H1 (cell line): Measurements from ENCODE around the gene ZNF487. TPM values are rescaled to one million over a fixed set of nuclear protein-coding genes. Genes with fewer than 3 reads are reported as not detected.

Experiments
- CTCF ChIA-PET: fragments of 300-600 bp; sonication (Branson Sonifier 250); formaldehyde crosslinking; loops from one replicate; lab custom pipeline; 2021; ENCODE audit not compliant: partially characterized antibody; lab: Charles Lee
- POLR2A ChIA-PET: fragments of 300-600 bp; sonication (Branson Sonifier 250); formaldehyde crosslinking; loops from one replicate; lab custom pipeline; 2021; ENCODE audit warnings: inconsistent platforms; ENCODE audit not compliant: partially characterized antibody; lab: Charles Lee
- DNase-seq, 2 experiments: peaks; one replicate each; pipeline versions ENCODE4 v3.0.0 to v3.0.0-alpha.2; 2010 to 2022; ENCODE audit warnings: low spot score in 2 of 2, low read depth in 1 of 2, mixed read lengths in 1 of 2
- FAIRE-seq: peaks from 2 replicates; lab custom pipeline; 2011; peaks lifted over from hg19 to GRCh38; lab: Jason Lieb, UNC
- H2AFZ ChIP-seq: 2 replicates; pipeline ENCODE4 v1.8.1; 2012; ENCODE audit warnings: low read length, inconsistent platforms
- H2AK5ac ChIP-seq: 2 replicates; pipeline ENCODE4 v1.6.1; 2013; ENCODE audit warnings: low read depth, low read length
- H2BK120ac ChIP-seq: replicated peaks from 2 replicates; pipeline ENCODE3; 2013; ENCODE audit warnings: low read depth, low read length, inconsistent platforms
- H2BK12ac ChIP-seq: 2 replicates; pipeline ENCODE4 v1.6.1; 2013; ENCODE audit warnings: low read depth, low read length
- H2BK15ac ChIP-seq: 2 replicates; pipeline ENCODE4 v1.6.1; 2013; ENCODE audit warnings: low read length
- H2BK20ac ChIP-seq: 2 replicates; pipeline ENCODE4 v1.6.1; 2013; ENCODE audit warnings: low read length
- H2BK5ac ChIP-seq: 2 replicates; pipeline ENCODE4 v1.6.1; 2013; ENCODE audit warnings: low read depth, low read length
- H3K14ac ChIP-seq: 2 replicates; pipeline ENCODE4 v1.6.1; 2013; ENCODE audit warnings: inconsistent platforms; ENCODE audit not compliant: insufficient read length
- H3K18ac ChIP-seq: 2 replicates; pipeline ENCODE4 v1.6.1; 2013; ENCODE audit warnings: low read length; ENCODE audit errors: extremely low read depth
- H3K23ac ChIP-seq: 2 replicates; pipeline ENCODE4 v1.6.1; 2013; ENCODE audit warnings: inconsistent platforms; ENCODE audit not compliant: insufficient read length
- H3K23me2 ChIP-seq: 2 replicates; pipeline ENCODE4 v1.6.1; 2013; ENCODE audit warnings: low read depth, low read length
- H3K27ac ChIP-seq: 2 replicates; pipeline ENCODE4 v1.6.1; 2011; ENCODE audit warnings: low read depth, low read length, inconsistent platforms
- H3K27me3 ChIP-seq, 4 experiments: replicated peaks in 1 of 4; 1 replicate in 1 of 4; 2 replicates in 3 of 4; pipeline versions ENCODE4 v1.6.1 to v1.8.1; 2011 to 2013; ENCODE audit warnings: low read length in 3 of 4, mild to moderate bottlenecking in 3 of 4, inconsistent platforms in 2 of 4, mixed read lengths in 2 of 4, moderate library complexity in 1 of 4; ENCODE audit not compliant: control insufficient read depth in 3 of 4, insufficient read depth in 3 of 4; ENCODE audit errors: extremely low read depth in 1 of 4
- H3K36me3 ChIP-seq, 4 experiments: 2 replicates each; pipeline versions ENCODE4 v1.6.1 to v1.8.1; 2011 to 2013; ENCODE audit warnings: mild to moderate bottlenecking in 4 of 4, low read length in 3 of 4, moderate library complexity in 2 of 4, control low read depth in 1 of 4, inconsistent platforms in 1 of 4; ENCODE audit not compliant: insufficient read depth in 4 of 4, control insufficient read depth in 2 of 4
- H3K4ac ChIP-seq: replicated peaks from 2 replicates; pipeline ENCODE3; 2013; ENCODE audit warnings: low read length, low read depth, mixed read lengths, inconsistent platforms; ENCODE audit not compliant: insufficient read length
- H3K4me1 ChIP-seq, 4 experiments: replicated peaks in 1 of 4; 1 replicate in 1 of 4; 2 replicates in 3 of 4; pipeline versions ENCODE4 v1.6.1 to v1.8.1; 2011 to 2013; ENCODE audit warnings: low read length in 3 of 4, inconsistent platforms in 2 of 4, mixed read lengths in 1 of 4; ENCODE audit not compliant: insufficient read depth in 4 of 4, control insufficient read depth in 3 of 4
- H3K4me2 ChIP-seq, 2 experiments: 2 replicates each; pipeline versions ENCODE4 v1.6.1 to v1.8.1; 2011 to 2013; ENCODE audit warnings: low read depth in 2 of 2, low read length in 2 of 2, control low read depth in 1 of 2, inconsistent platforms in 1 of 2, mild to moderate bottlenecking in 1 of 2; ENCODE audit not compliant: insufficient read depth in 1 of 2
- H3K4me3 ChIP-seq, 4 experiments: fragments of 200-600, 300-600 bp in 1 of 4; sonication (generic), shearing (Covaris generic), sonication (Bioruptor Twin) in 1 of 4; 2 replicates each; pipeline versions ENCODE4 v1.5.1 to v1.8.1; 2011 to 2016; ENCODE audit warnings: low read length in 4 of 4, low read depth in 3 of 4, control low read depth in 2 of 4, inconsistent platforms in 2 of 4, mild to moderate bottlenecking in 2 of 4, mixed read lengths in 1 of 4, moderate library complexity in 1 of 4; ENCODE audit not compliant: insufficient read depth in 2 of 4; ENCODE audit errors: extremely low read depth in 1 of 4
- H3K56ac ChIP-seq: replicated peaks from 2 replicates; pipeline ENCODE3; 2013; ENCODE audit warnings: low read depth, mild to moderate bottlenecking, mixed read lengths, low read length, inconsistent platforms; ENCODE audit not compliant: insufficient read length
- H3K79me1 ChIP-seq: 2 replicates; pipeline ENCODE4 v1.6.1; 2013; ENCODE audit warnings: low read depth, low read length, control low read depth
- H3K79me2 ChIP-seq, 2 experiments: 2 replicates each; pipeline versions ENCODE4 v1.6.1 to v1.8.1; 2012 to 2013; ENCODE audit warnings: low read length in 2 of 2, mild to moderate bottlenecking in 2 of 2, inconsistent platforms in 1 of 2; ENCODE audit not compliant: insufficient read depth in 2 of 2, control insufficient read depth in 1 of 2
- H3K9ac ChIP-seq, 4 experiments: replicated peaks in 1 of 4; 1 replicate in 1 of 4; 2 replicates in 3 of 4; pipeline versions ENCODE4 v1.6.1 to v1.8.1; 2011 to 2013; ENCODE audit warnings: low read depth in 3 of 4, low read length in 3 of 4, control low read depth in 2 of 4, mild to moderate bottlenecking in 2 of 4, moderate library complexity in 2 of 4, inconsistent platforms in 1 of 4; ENCODE audit errors: extremely low read depth in 1 of 4
- H3K9me3 ChIP-seq, 2 experiments: 2 replicates each; pipeline versions ENCODE4 v1.6.1 to v1.8.1; 2012 to 2013; ENCODE audit warnings: mild to moderate bottlenecking in 2 of 2, moderate library complexity in 2 of 2, control low read depth in 1 of 2, inconsistent platforms in 1 of 2, low read depth in 1 of 2, low read length in 1 of 2, mixed read lengths in 1 of 2; ENCODE audit not compliant: insufficient read depth in 2 of 2
- H4K20me1 ChIP-seq, 2 experiments: replicated peaks in 1 of 2; 2 replicates each; pipeline versions ENCODE3 to v1.8.1; 2011 to 2013; ENCODE audit warnings: inconsistent platforms in 2 of 2, low read length in 2 of 2, mild to moderate bottlenecking in 1 of 2; ENCODE audit not compliant: insufficient read depth in 2 of 2, control insufficient read depth in 1 of 2
- H4K5ac ChIP-seq: 2 replicates; pipeline ENCODE4 v1.6.1; 2013; ENCODE audit warnings: low read length, low read depth, mixed read lengths, inconsistent platforms; ENCODE audit not compliant: insufficient read length
- H4K8ac ChIP-seq: 2 replicates; pipeline ENCODE4 v1.8.0; 2013; ENCODE audit warnings: mild to moderate bottlenecking, moderate library complexity, low read length, inconsistent platforms; ENCODE audit not compliant: insufficient read depth; ENCODE audit errors: extremely low read depth
- H4K91ac ChIP-seq: replicated peaks from 2 replicates; pipeline ENCODE3; 2013; ENCODE audit warnings: low read length, mixed read lengths, inconsistent platforms; ENCODE audit not compliant: insufficient read length
- ASH2L ChIP-seq: fragments of 200-600, 300-600 bp; sonication (generic); IDR thresholded peaks from one replicate; pipeline ENCODE4 v1.7.1; 2017; ENCODE audit warnings: low read length
- CBX5 ChIP-seq: fragments of 300-800, 300-1000 bp; sonication (generic); IDR thresholded peaks from 2 replicates; pipeline ENCODE4 v1.7.1; 2016; ENCODE audit warnings: antibody characterized with exemption, low read length, low read depth
- HDAC2 ChIP-seq, 2 experiments: fragments of 300-600 bp in 1 of 2; sonication (generic) in 1 of 2; IDR thresholded peaks; 2 replicates each; pipeline ENCODE4 v1.6.1; 2011 to 2012; ENCODE audit warnings: low read depth in 2 of 2, low read length in 2 of 2, mild to moderate bottlenecking in 2 of 2, moderate library complexity in 2 of 2, borderline replicate concordance in 1 of 2, inconsistent platforms in 1 of 2
- SIN3A ChIP-seq, 2 experiments: IDR thresholded peaks in 1 of 2; conservative IDR thresholded peaks in 1 of 2; 2 replicates each; pipeline ENCODE4 v1.6.1; 2011 to 2012; ENCODE audit warnings: low read length in 2 of 2, improper control_type of control experiment in 1 of 2, low read depth in 1 of 2, mild to moderate bottlenecking in 1 of 2
- WGBS, 2 experiments: shearing (Covaris generic) in 1 of 2; methylation state at CpG; one replicate each; pipeline versions ENCODE4 v1.1.6 to v1.1.7; 2013 to 2015; ENCODE audit warnings: low lambda C conversion rate in 2 of 2, mixed read lengths in 2 of 2, inconsistent platforms in 1 of 2, low coverage in 1 of 2, missing lambda C conversion rate in 1 of 2; ENCODE audit not compliant: insufficient replicate concordance in 2 of 2, insufficient coverage in 1 of 2, insufficient read length in 1 of 2; ENCODE audit errors: extremely low coverage in 1 of 2, missing lambda C conversion rate in 1 of 2; 5-methylcytosine and 5-hydroxymethylcytosine counted together
- polyA plus RNA-seq, 7 experiments: library from polyadenylated mRNA; depleted of rRNA in 3 of 7; stranded (reverse) in 5 of 7; unstranded in 2 of 7; fragments of >200 nt in 5 of 7; fragments of 200-250 nt in 2 of 7; gene quantifications; 1 replicate in 5 of 7; 2 replicates in 1 of 7; 4 replicates in 1 of 7; pipeline versions ENCODE4 v1.2.1 to v1.2.3, GENCODE V29; 2011 to 2013; ENCODE audit warnings: missing spikeins in 2 of 7, mixed read lengths in 2 of 7
- total RNA-seq: library from RNA; stranded (reverse); fragmentation: NEBNext Ultra II Directional; extraction: Animal tissue kit (Norgen Biotek cat#: 25700); gene quantifications from 2 replicates; pipeline ENCODE4 v1.2.1, GENCODE V29; 2021

ZNF487 gene
- total and polyA plus RNA-seq, 2 of the 8 experiments (the other 6 are each of a cell fraction or from before 2014, with no cell fraction given), result 1.9 to 2.5 TPM

- Histone ChIP-seq H4K20me1 (peaks cover 14 to 22% of the 10 kb centered on the region in 2 experiments), H3K4me1 (peaks cover 1 to 16% (median 15%) of the 10 kb centered on the region in 4 experiments)
- TF ChIP-seq SIN3A (conservative IDR thresholded peaks at IDR 0.05 in 1 of 2, IDR thresholded peaks at IDR 0.05 in 1 of 2; ENCODE audit: low read depth in 1 of 2, low read length in 2 of 2) (peak in 1 of 2 experiments; percentile 32; a peak in 1 of 4 replicates), ASH2L (no peak), CBX5 (no peak), HDAC2 (IDR thresholded peaks at IDR 0.05; ENCODE audit: borderline replicate concordance in 1 of 2, low read depth in 2 of 2, low read length in 2 of 2) (peak in 1 of 2 experiments; percentile 68; a peak in 1 of 4 replicates)
These were observed 35.3 kb upstream of the ZNF487 start for GRCh38 chr10:43401627-43402026.

More at GRCh38 chr10:43401627-43402026, 35.3 kb upstream of the ZNF487 start:
- ChIA-PET POLR2A (interaction anchor here (0.6 to 10.5 kb wide), 10 partner anchors 9 to 117 kb away, joined by 3 to 112 read pairs (median 6); partner anchors contain the start of gene ZNF487), CTCF (interaction anchor here (0.9 to 1.8 kb wide), 5 partner anchors 11 to 109 kb away, joined by 3 to 5 read pairs (median 3); no protein-coding TSS in a partner anchor)
- peak overlapping the region; percentile 29 to 36; a peak in 3 of 4 replicates for H3K4me2 ChIP-seq
- H3K23me2 ChIP-seq, result peaks cover 2% of the 10 kb centered on the region
- DNase-seq, result no peak
- 32% methylated on average over 2 of the region's 2 CpGs; no CpG with 5 or more reads in 1 of the 2 experiments for WGBS, 2 experiments
- H2AK5ac ChIP-seq, result no peak overlapping the region
- no peaks in the 10 kb centered on the region for H3K27me3 ChIP-seq
- H3K23ac ChIP-seq, result no peak overlapping the region
- no peak overlapping the region for H4K91ac ChIP-seq
- no peak overlapping the region for H3K18ac ChIP-seq
- peak overlapping the region in 2 of 4 experiments; percentile 5 to 37; a peak in 3 of 8 replicates for H3K4me3 ChIP-seq
- no peak overlapping the region for H2BK20ac ChIP-seq
- H3K9me3 ChIP-seq, result no peaks in the 10 kb centered on the region
- no peak overlapping the region for H2AFZ ChIP-seq
- H2BK12ac ChIP-seq, result no peak overlapping the region
- no peak overlapping the region; a peak in 2 of 7 replicates for H3K9ac ChIP-seq
- H3K36me3 ChIP-seq, result peaks cover 0 to 4% (median 1%) of the 10 kb centered on the region in 4 experiments; a peak in 2 of 8 replicates
- no peak overlapping the region for H4K8ac ChIP-seq
- H3K79me2 ChIP-seq, result peaks cover 59 to 94% of the 10 kb centered on the region in 2 experiments
- no peak overlapping the region for H2BK15ac ChIP-seq
- no peak overlapping the region for H2BK5ac ChIP-seq
- H2BK120ac ChIP-seq, result no peak overlapping the region
- H3K27ac ChIP-seq, result no peak overlapping the region
- H3K14ac ChIP-seq, result no peak overlapping the region
- no peak overlapping the region for H3K56ac ChIP-seq
- no peak overlapping the region for H4K5ac ChIP-seq
- peak; percentile 32 for FAIRE-seq
- H3K4ac ChIP-seq, result no peak overlapping the region
- no peaks in the 10 kb centered on the region; the same call in 1 of the 2 replicates for H3K79me1 ChIP-seq
